ENCODE data around the gene TBC1D22A.

DNA sequence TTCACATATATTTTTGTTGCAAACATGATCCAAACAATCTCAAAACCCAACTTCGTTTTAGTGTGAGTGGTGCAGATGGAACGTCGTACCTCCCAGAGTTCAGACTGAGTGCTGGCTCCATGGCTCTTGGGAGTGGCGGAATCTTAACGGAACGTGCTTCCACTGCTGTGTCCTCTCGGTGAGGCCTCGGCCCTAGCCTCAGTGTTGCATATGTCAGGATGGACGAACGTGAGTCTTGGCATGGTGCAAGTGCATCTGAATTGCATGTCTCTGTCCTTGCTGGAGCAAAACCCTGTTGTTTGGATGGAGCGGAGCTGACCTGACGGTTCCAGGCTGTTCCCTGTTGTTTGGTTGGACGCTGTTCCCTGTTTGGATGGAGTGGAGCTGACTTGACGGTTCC, 306.8 kb downstream of the TBC1D22A start:
- TF ChIP-seq, protein P1, sequence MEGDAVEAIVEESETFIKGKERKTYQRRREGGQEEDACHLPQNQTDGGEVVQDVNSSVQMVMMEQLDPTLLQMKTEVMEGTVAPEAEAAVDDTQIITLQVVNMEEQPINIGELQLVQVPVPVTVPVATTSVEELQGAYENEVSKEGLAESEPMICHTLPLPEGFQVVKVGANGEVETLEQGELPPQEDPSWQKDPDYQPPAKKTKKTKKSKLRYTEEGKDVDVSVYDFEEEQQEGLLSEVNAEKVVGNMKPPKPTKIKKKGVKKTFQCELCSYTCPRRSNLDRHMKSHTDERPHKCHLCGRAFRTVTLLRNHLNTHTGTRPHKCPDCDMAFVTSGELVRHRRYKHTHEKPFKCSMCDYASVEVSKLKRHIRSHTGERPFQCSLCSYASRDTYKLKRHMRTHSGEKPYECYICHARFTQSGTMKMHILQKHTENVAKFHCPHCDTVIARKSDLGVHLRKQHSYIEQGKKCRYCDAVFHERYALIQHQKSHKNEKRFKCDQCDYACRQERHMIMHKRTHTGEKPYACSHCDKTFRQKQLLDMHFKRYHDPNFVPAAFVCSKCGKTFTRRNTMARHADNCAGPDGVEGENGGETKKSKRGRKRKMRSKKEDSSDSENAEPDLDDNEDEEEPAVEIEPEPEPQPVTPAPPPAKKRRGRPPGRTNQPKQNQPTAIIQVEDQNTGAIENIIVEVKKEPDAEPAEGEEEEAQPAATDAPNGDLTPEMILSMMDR (optimal IDR thresholded peaks at IDR 0.05 in 1 of 3, IDR thresholded peaks at IDR 0.05 in 1 of 3, conservative IDR thresholded peaks at IDR 0.05 in 1 of 3; ENCODE audit: extremely low read depth in 1 of 3, insufficient read depth in 2 of 3, low read length in 3 of 3): no peak
- TF ChIP-seq EZH2 (IDR thresholded peaks at IDR 0.05; ENCODE audit: low read length): no peak

All from keratinocyte (primary cell).